ENCODE data around the gene OXA1L. TPM values are rescaled to one million over a fixed set of nuclear protein-coding genes. Genes with fewer than 3 reads are reported as not detected.

Gene OXA1L
- total and polyA plus RNA-seq, 2 of the 13 experiments (the other 11 are each of a cell fraction or from before 2014, with no cell fraction given) = 230 to 589 TPM

- TF ChIP-seq ZNF562 (CRISPR knock-in tag; IDR thresholded peaks at IDR 0.05; ENCODE audit: borderline replicate concordance) (no peak), PBX3 (CRISPR knock-in tag; IDR thresholded peaks at IDR 0.05; ENCODE audit: borderline replicate concordance) (no peak), PRDM10 (CRISPR knock-in tag; IDR thresholded peaks at IDR 0.05; ENCODE audit: low read depth) (no peak), CSRNP1 (CRISPR knock-in tag; IDR thresholded peaks at IDR 0.05) (no peak)
These were observed 45.3 kb upstream of the OXA1L start (continued) for GRCh38 chr14:22721213-22721612.

GRCh38 chr14:22723815-22724214 lies 42.7 kb upstream of the OXA1L start:
- ChIA-PET POLR2A (interaction anchor here (1.8 kb wide), 1 partner anchor 42 kb away, joined by 5 read pairs; the partner anchor contains the start of gene OXA1L), CTCF (ENCODE audit: low intra/inter-chr PET ratio, low total read pairs) (no interaction called here)
- WGBS (ENCODE audit: low lambda C conversion rate) = 48% methylated on average over 1 of the region's 1 CpG
- intact Hi-C loops (cut with micrococcal nuclease; ENCODE audit: unreplicated experiment) (no loop called here), in situ Hi-C loops (cut with HindIII; ENCODE audit: extremely low pct_ligation_motif_present, low pct_unique_long_range_greater_than_20kb) (no loop called here)
- no peaks in the 10 kb centered on the region for H3K36me3 ChIP-seq (replicated peaks in 1 of 2; ENCODE audit: control insufficient read depth in 1 of 2, insufficient read depth in 2 of 2, low read length in 2 of 2)
- H3K4me1 ChIP-seq (ENCODE audit: insufficient read depth, low read length) = no peaks in the 10 kb centered on the region
- H4K20me1 ChIP-seq (ENCODE audit: insufficient read depth, low read length) = no peaks in the 10 kb centered on the region
- no peaks in the 10 kb centered on the region for H3K79me2 ChIP-seq (ENCODE audit: insufficient read depth, low read length)
- H2AFZ ChIP-seq (ENCODE audit: low read length) = no peak overlapping the region
- no peak overlapping the region for H3K4me2 ChIP-seq (ENCODE audit: low read depth, low read length)
- H3K4me3 ChIP-seq (replicated peaks in 1 of 3; ENCODE audit: insufficient read depth in 1 of 3, low read depth in 2 of 3, low read length in 3 of 3) = no peak overlapping the region
- ATAC-seq (no peak), FAIRE-seq (no peak), DNase-seq (ENCODE audit: low spot score) (no peak)
- TF ChIP-seq MIER2 (CRISPR knock-in tag; IDR thresholded peaks at IDR 0.05) (0 out of 2 replicates have a peak, but pooled peaks have one; percentile 44), MBNL3 (CRISPR knock-in tag; conservative IDR thresholded peaks at IDR 0.05) (no peak), REST (IDR thresholded peaks at IDR 0.05; ENCODE audit: borderline replicate concordance in 1 of 2, low read depth in 1 of 2, low read length in 2 of 2) (peak in 1 of 2 experiments; percentile 87; a peak in 3 of 4 replicates), ZFP1 (CRISPR knock-in tag; IDR thresholded peaks at IDR 0.05) (no peak)
- BruUV-seq (replicated peaks) = no TSS peak
- H3K27ac ChIP-seq (ENCODE audit: extremely low read length, insufficient read depth, low read length) = no peak overlapping the region
- no peak overlapping the region for H3K9ac ChIP-seq (ENCODE audit: insufficient read depth, low read depth, low read length)
- peaks cover 6% of the 10 kb centered on the region; the same call in 1 of the 2 replicates for H3K9me3 ChIP-seq (ENCODE audit: low read length)
- H3K27me3 ChIP-seq (ENCODE audit: control insufficient read depth in 1 of 2, insufficient read depth in 2 of 2, low read length in 2 of 2) = peaks cover 0 to 34% of the 10 kb centered on the region in 2 experiments; a peak in 4 of 5 replicates

Measured in HepG2 (cell line).